Measurements from ENCODE around the gene APP.
A peak's percentile ranks its signal among the peaks of the same experiment; 100 is the strongest.
"Not testable (repeated sequence)": the region's sequence is repeated elsewhere in the genome, so short reads cannot be mapped to it uniquely, and the experiment has no call there.

The APP gene

GRCh38 chr21:25934771-25935224 lies 235.8 kb downstream of the APP start:
- no peak for DNase-seq (ENCODE audit: low read depth)

DNA sequence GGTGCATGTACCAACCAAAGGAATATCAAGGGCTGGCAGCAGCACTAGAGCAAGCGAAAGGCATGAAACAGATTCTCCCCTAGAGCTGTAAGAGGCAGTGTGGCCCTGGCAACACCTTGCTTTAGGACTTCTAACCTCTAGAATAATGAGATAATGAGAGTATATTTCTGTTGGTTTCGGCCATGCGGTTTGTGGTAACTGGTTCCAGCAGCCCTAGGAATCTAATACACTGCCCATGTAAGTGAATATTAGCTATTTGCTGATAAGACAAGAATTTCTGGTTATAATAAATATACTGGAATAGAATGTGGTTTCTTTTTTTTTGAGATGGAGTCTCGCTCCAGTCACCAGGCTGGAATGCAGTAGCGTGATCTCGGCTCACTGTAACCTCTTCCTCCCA lies 236.4 kb downstream of the APP start:
- no peak for DNase-seq (ENCODE audit: low read depth)

GRCh38 chr21:25931765-25932164 lies 238.8 kb downstream of the APP start:
- DNase-seq (ENCODE audit: low read depth): no peak

GRCh38 chr21:25929856-25930520 lies 240.6 kb downstream of the APP start:
- no peak for DNase-seq (ENCODE audit: low read depth)

GRCh38 chr21:25927195-25927880 lies 243.2 kb downstream of the APP start:
- DNase-seq (ENCODE audit: low read depth): no peak

DNA sequence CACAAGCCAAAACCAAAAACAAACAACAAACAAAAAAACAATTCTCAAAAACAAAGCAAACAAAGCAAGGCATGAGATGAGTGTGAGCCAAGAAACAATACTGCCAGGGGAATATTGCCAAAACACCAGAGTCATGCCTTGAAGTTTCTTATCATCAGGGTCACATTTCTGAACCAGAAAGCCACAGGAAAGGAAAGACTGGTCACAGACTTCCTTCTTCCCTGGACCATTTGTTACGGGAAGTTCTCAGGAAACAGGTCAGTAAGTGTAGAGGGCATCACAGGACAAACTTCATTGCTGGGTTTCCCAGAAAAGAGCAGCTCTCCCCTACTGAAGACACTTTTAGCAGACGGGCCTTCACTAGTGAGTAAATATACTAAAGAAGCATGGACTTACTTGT lies 244.6 kb downstream of the APP start:
- peak; percentile 31 for DNase-seq (ENCODE audit: low read depth)

DNA sequence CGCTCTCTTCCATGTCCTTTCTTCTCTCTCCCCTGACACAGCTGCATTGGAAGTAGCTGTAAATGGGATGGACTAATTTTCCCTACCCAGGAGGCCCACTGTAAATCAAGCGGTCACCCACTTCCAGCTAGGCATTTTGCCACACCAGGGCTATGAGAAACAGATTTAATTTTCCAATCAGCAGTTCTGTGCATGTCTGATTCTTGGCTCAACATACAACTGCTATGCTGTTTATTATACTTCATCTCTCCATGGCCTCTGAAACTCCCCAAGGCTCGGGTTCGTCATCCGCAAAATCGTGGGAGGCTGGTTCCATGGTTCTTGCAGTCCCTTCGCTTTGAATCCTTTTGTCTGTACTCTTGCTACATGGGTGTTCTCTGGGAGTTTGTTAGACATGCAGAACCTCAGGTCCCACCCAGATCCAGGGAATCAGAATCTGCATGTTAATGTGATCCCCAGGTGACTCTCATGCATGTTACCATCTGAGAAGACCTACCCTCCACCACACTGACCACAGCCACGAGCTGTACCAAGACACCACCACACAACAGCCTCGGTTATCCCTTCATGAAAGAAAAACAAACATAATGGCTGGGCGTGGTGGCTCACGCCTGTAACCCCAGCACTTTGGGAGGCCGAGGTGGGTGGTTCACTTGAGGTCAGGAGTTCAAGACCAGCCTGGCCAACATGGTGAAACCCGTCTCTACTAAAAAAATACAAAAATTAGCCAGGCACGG lies 245.3 kb downstream of the APP start:
- no peak for DNase-seq (ENCODE audit: low read depth)

DNA sequence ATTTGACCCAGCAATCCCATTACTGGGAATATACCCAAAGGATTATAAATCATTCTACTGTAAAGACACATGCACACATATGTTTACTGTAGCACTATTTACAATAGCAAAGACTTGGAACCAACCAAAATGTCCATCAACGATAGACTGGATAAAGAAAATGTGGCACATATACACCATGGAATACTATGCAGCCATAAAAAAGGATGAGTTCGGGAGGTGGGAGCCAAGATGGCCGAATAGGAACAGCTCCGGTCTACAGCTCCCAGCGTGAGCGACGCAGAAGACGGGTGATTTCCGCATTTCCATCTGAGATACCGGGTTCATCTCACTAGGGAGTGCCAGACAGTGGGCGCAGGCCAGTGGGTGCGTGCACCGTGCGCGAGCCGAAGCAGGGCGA lies 252.4 kb downstream of the APP start:
- not testable (repeated sequence) for DNase-seq (ENCODE audit: low read depth)

- DNase-seq (ENCODE audit: low read depth): no peak
Measured at GRCh38 chr21:25916226-25916625, 254.3 kb downstream of the APP start.

GRCh38 chr21:25913479-25913878 lies 257.1 kb downstream of the APP start:
- no peak for DNase-seq (ENCODE audit: low read depth)

- DNase-seq (ENCODE audit: low read depth): no peak
Measured at GRCh38 chr21:25912402-25912746, 258.2 kb downstream of the APP start.

DNA sequence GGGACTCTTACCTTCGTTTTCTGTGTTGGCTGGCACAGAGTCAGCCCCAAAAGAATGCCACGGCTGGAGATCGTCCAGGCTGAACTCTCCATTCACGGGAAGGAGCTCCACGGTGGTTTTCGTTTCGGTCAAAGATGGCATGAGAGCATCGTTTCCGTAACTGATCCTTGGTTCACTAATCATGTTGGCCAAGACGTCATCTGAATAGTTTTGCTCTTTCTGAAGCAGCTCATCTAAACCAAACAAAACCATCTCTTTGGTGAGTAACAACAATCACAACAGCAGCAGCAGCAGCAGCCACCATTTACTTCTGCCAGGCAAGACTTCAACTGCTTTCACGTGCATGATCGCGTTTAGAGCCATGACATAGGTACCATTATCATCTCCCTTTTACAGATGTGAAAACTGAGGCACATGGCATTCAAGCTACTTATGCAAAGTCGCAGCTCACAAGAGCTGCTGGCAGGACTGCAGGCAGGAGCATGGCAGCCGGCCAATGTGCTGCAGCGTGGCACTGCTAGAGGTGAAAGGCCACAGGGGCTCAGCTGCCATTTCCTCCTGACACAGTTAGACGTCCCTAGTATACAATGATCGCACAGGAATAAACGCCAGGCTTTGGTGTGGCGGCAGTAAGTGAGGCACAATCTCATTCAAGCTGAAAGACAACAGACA lies 258.7 kb downstream of the APP start:
- DNase-seq (ENCODE audit: low read depth): no peak

DNA sequence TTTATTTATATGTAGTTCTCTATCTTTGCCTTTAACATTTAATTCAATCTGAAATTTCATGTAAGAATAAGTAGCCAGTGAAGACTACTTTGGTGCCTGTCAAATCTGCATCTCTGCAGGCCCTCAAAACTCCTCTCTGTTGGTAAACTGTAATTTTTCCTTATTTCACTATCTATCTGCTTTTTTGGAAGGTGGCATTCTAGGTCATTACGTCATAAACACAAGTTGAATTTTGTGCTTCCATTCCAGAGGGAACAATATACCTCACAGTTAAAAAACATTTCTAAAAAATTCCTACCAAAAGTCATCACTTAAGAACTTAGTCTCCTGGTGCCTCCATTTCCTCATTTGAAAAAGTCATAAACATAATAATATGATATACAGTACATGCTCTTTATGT lies 259.8 kb downstream of the APP start:
- no peak for DNase-seq (ENCODE audit: low read depth)

- no peak for DNase-seq (ENCODE audit: low read depth)
Measured at GRCh38 chr21:25909341-25909740, 261.2 kb downstream of the APP start.

DNA sequence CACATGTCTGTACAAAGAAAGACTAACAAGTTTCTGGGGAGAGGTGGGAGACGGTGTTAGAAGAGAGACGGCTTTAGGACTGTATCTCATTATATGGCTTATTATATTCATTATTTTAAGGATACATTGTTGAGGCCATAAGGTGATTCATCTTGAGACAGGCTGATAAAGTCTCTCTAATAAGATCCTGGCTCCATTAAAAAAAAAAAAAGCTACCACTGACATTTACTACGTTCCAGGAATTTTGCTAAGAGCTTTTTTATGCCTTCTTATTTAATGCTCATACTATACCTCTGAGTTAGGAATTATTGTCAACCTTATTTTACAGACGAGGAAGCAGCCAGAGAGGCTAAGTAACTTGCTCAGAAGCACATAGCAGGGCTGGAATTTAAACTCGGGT lies 262.1 kb downstream of the APP start:
- DNase-seq (ENCODE audit: low read depth): no peak

DNA sequence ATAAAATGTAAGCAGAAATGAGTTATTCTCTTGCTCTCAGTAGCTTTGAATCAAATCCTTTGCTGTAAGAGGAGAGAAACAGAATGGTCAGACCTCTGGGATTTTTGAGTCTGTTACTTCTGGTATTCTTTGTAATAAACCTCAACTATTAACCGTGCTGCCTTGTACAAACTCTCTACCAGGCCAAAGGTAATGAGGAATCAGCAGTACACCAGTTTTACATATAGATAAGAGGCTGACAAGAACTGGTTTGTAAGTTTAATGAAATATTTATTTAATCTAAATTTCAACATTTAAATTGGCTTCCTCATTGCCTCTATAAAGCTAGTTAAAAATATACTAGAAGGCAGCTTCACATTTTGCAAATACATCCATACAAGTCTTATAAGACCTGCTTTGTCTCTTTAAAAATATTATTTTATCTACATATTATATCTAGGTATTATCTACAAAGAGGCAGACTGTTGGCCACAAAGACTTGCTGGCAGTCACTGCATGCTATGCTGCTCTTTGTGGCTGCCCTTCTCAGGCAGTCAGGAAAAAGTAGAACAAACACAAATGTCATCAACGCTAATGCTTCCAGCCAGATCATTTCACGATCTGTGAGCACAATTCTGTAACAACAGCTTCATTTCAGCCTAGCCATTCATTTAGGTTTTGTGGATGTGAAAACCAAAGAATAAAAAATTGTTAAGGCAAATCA lies 262.8 kb downstream of the APP start:
- no peak for DNase-seq (ENCODE audit: low read depth)

- DNase-seq (ENCODE audit: low read depth): no peak
Measured at GRCh38 chr21:25906587-25906986, 264.0 kb downstream of the APP start.

DNA sequence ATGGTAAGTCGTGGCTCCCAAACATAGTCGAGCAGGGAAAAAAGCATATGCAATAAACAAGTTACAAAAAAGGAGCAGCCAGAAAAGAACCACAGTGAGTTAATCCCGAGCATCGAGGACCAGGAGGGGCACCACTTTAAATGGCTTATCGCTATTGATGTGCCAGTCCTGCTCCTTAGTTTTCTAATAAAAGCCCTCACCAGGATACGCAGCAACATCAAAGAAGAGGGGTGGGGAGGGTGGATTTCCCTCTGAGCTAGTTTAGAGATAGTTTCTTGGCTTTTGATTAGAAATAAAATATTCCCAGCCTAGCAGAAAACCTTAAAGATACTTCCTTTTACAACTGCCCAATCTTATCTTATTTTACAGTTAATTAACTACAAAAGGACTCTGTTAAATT lies 265.4 kb downstream of the APP start:
- no peak for DNase-seq (ENCODE audit: low read depth)

DNA sequence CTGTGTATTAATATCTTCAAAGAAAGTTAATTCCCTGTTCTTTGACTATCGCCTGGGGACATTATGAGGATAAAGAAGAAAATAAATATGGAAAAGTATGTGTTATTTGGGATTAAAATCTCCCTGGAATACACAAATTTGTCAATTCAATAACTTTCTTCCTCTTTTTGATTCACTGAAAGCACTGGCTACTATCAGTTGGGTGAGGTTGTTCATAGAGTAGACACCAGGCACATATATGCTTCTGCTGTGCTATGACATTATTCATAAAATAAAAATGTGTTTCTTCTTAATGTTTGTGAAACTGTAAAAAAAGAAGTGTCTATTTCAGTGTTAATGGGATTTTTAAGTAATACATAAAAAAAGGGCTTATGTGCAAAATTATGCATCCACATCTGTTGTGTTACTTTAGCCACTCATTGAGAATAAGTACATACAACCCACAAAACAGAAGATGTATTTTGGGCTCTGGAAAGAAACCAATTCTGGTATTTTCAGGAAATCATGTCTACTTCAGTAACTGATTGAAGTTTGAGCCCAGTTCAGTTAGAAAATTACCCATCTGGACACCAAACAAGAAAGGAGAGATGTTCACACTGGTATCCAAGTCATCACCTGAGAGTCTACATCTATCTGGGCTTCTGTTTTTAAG lies 266.4 kb downstream of the APP start:
- DNase-seq (ENCODE audit: low read depth): no peak

GRCh38 chr21:25903607-25904006 lies 267.0 kb downstream of the APP start:
- no peak for DNase-seq (ENCODE audit: low read depth)

DNA sequence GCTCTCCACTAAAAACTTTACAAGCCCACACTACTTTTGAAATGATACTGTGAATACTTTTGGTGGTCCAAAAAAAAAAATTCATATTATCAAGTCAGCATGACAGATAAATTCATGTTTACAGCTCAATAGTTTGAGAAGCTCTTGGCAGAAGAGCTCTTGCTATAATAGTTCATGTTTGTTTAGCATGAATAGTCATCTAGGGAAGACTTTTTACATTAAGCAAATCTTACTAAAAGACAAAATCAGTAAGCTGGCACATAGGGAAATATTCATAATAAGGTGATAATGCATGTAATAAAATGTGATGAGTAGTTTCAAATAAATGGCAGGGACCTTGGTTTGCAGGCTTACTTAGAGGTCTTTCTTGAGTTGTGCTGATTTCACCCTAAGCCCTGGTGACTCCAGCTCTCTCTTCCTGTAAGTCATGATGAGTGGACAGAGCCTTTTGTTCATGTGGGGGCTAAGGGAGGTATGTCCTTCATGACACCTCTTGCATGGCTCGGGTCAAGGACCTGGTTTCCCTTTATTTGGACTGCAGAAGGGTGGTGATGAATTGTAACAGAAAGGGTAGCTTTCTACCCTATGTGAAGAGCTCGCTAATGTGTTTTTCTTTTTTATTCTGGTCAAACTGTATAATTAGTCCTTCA lies 269.1 kb downstream of the APP start:
- no peak for DNase-seq (ENCODE audit: low read depth)
